Measurements from ENCODE around the gene ZNF646.
A peak's percentile ranks its signal among the peaks of the same experiment; 100 is the strongest.

Gene ZNF646

DNA sequence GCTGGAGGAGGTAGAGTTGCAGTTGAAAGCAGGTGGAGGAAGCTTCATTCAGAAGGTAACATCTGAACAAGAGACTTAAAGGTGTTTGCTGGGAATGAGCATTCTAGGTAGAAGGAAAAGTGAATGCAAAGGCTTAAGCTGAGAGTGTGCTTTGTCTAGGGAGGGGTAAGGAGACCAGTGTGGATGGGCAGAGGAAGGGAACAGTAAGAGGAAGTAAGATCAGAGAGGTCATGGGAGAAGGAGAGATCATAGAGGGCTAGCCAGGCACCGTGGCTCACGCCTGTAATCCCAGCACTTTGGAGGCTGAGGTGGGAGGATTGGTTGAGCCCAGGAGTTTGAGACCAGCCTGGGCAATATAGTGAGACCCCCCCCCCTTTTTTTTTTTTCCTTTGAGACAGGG lies 37.5 kb upstream of the ZNF646 start:
- TF ChIP-seq, protein P1, sequence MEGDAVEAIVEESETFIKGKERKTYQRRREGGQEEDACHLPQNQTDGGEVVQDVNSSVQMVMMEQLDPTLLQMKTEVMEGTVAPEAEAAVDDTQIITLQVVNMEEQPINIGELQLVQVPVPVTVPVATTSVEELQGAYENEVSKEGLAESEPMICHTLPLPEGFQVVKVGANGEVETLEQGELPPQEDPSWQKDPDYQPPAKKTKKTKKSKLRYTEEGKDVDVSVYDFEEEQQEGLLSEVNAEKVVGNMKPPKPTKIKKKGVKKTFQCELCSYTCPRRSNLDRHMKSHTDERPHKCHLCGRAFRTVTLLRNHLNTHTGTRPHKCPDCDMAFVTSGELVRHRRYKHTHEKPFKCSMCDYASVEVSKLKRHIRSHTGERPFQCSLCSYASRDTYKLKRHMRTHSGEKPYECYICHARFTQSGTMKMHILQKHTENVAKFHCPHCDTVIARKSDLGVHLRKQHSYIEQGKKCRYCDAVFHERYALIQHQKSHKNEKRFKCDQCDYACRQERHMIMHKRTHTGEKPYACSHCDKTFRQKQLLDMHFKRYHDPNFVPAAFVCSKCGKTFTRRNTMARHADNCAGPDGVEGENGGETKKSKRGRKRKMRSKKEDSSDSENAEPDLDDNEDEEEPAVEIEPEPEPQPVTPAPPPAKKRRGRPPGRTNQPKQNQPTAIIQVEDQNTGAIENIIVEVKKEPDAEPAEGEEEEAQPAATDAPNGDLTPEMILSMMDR (IDR thresholded peaks at IDR 0.05; ENCODE audit: low read length, missing control alignments), result no peak
- DNase-seq (ENCODE audit: low read depth), result no peak
- no peak overlapping the region for H3K4me3 ChIP-seq (replicated peaks; ENCODE audit: low read depth, low read length)

- TF ChIP-seq, protein P1 (IDR thresholded peaks at IDR 0.05; ENCODE audit: low read length, missing control alignments), result no peak
- no peak overlapping the region for H3K4me3 ChIP-seq (replicated peaks; ENCODE audit: low read depth, low read length)
- DNase-seq (ENCODE audit: low read depth), result no peak
Measured at GRCh38 chr16:31038993-31039392, 35.2 kb upstream of the ZNF646 start.

GRCh38 chr16:31042866-31043265 lies 31.4 kb upstream of the ZNF646 start:
- DNase-seq (ENCODE audit: low read depth), result no peak
- H3K4me3 ChIP-seq (replicated peaks; ENCODE audit: low read depth, low read length), result no peak overlapping the region
- TF ChIP-seq, protein P1 (IDR thresholded peaks at IDR 0.05; ENCODE audit: low read length, missing control alignments), result no peak

DNA sequence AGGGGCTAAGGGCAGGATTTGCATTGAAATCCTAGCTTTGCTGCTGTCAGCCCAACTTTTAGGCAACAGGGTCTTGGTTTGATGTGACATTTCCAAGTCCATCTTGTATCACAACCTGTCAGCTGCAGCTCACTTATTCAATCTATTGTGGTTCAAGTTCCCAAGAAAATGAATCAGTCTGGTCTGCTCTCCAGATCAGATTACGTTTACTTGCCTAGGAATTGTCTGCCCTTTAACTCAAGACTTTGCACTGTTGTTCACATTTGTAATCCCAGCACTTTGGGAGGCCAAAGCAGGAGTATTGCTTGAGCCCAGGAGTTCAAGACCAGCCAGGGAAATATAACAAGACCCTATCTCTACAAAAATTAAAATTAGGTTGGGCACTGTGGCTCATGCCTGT lies 30.9 kb upstream of the ZNF646 start:
- TF ChIP-seq, protein P1 (IDR thresholded peaks at IDR 0.05; ENCODE audit: low read length, missing control alignments), result no peak
- H3K4me3 ChIP-seq (replicated peaks; ENCODE audit: low read depth, low read length), result no peak overlapping the region
- DNase-seq (ENCODE audit: low read depth), result no peak

- TF ChIP-seq, protein P1 (IDR thresholded peaks at IDR 0.05; ENCODE audit: low read length, missing control alignments), result no peak
- no peak for DNase-seq (ENCODE audit: low read depth)
- H3K4me3 ChIP-seq (replicated peaks; ENCODE audit: low read depth, low read length), result no peak overlapping the region
Measured at GRCh38 chr16:31043898-31044481, 30.2 kb upstream of the ZNF646 start.

GRCh38 chr16:31050280-31051030 lies 23.8 kb upstream of the ZNF646 start:
- no peak for DNase-seq (ENCODE audit: low read depth)
- TF ChIP-seq, protein P1 (IDR thresholded peaks at IDR 0.05; ENCODE audit: low read length, missing control alignments), result no peak

GRCh38 chr16:31052114-31052513 lies 22.1 kb upstream of the ZNF646 start:
- TF ChIP-seq, protein P1 (IDR thresholded peaks at IDR 0.05; ENCODE audit: low read length, missing control alignments), result no peak
- peak; percentile 79 for DNase-seq (ENCODE audit: low read depth)
- H3K4me3 ChIP-seq (replicated peaks; ENCODE audit: low read depth, low read length), result no peak overlapping the region

More at GRCh38 chr16:31050280-31051030, 23.8 kb upstream of the ZNF646 start:
- H3K4me3 ChIP-seq (replicated peaks; ENCODE audit: low read depth, low read length), result no peak overlapping the region

Data from fibroblast of pulmonary artery (primary cell).